ENCODE results near the gene DIP2B. TPM values are rescaled to one million over a fixed set of nuclear protein-coding genes. Genes with fewer than 3 reads are reported as not detected.

DIP2B gene
- total and polyA plus RNA-seq, 2 of the 13 experiments (the other 11 are each of a cell fraction or from before 2014, with no cell fraction given), result 32.1 to 35.8 TPM

GRCh38 chr12:50504798-50505674, at the start of gene DIP2B (continued):
- TF ChIP-seq ZBTB46 (CRISPR knock-in tag; IDR thresholded peaks at IDR 0.05; ENCODE audit: borderline replicate concordance) (no peak), CBX5 (CRISPR knock-in tag; IDR thresholded peaks at IDR 0.05; ENCODE audit: borderline replicate concordance) (peak; percentile 29; the same call in 1 of the 2 replicates), ZNF770 (CRISPR knock-in tag; IDR thresholded peaks at IDR 0.05) (peak; percentile 54; the same call in 1 of the 2 replicates), ISX (CRISPR knock-in tag; conservative IDR thresholded peaks at IDR 0.05) (no peak), ZNF572 (CRISPR knock-in tag; IDR thresholded peaks at IDR 0.05) (no peak), HNF4G (IDR thresholded peaks at IDR 0.05; ENCODE audit: borderline replicate concordance, low read depth, low read length) (peak; percentile 67; the same call in 1 of the 2 replicates), HNF4G (CRISPR knock-in tag; IDR thresholded peaks at IDR 0.05; ENCODE audit: borderline replicate concordance, low read depth) (no peak), TGIF2 (CRISPR knock-in tag; IDR thresholded peaks at IDR 0.05) (peak; percentile 23; the same call in 1 of the 2 replicates), PRMT3 (CRISPR knock-in tag; IDR thresholded peaks at IDR 0.05; ENCODE audit: borderline replicate concordance, low read depth) (no peak; the same call in 1 of the 2 replicates), ZNF788 (CRISPR knock-in tag; IDR thresholded peaks at IDR 0.05; ENCODE audit: borderline replicate concordance) (peak; percentile 70; the same call in 1 of the 2 replicates), ZNF441 (CRISPR knock-in tag; IDR thresholded peaks at IDR 0.05; ENCODE audit: borderline replicate concordance) (no peak), NR2C2 (CRISPR knock-in tag; IDR thresholded peaks at IDR 0.05; ENCODE audit: borderline replicate concordance) (no peak), MAX (IDR thresholded peaks at IDR 0.05) (peak; percentile 92), TFDP2 (CRISPR knock-in tag; IDR thresholded peaks at IDR 0.05) (peak; percentile 20; the same call in 1 of the 2 replicates), ZNF264 (CRISPR knock-in tag; IDR thresholded peaks at IDR 0.05) (no peak), PBX3 (CRISPR knock-in tag; IDR thresholded peaks at IDR 0.05; ENCODE audit: borderline replicate concordance) (no peak), XBP1 (CRISPR knock-in tag; IDR thresholded peaks at IDR 0.05) (no peak), PRDM15 (CRISPR knock-in tag; IDR thresholded peaks at IDR 0.05) (no peak)
